ENCODE measurements around the gene TUT1. TPM values are rescaled to one million over a fixed set of nuclear protein-coding genes. Genes with fewer than 3 reads are reported as not detected.
"Not testable (repeated sequence)": the region's sequence is repeated elsewhere in the genome, so short reads cannot be mapped to it uniquely, and the experiment has no call there.

The TUT1 gene
- total RNA-seq, 2 donors from 2014 or later = 32.8 to 36.8 TPM

GRCh38 chr11:62585356-62585755 lies 6.0 kb downstream of the TUT1 start:
- not testable (repeated sequence) for H3K4me3 Mint-ChIP-seq; H3K27me3 Mint-ChIP-seq (ENCODE audit: low read depth); DNase-seq; H3K27ac Mint-ChIP-seq; H3K9me3 Mint-ChIP-seq; ATAC-seq (replicated peaks in 1 of 2)
- Mint-ChIP-seq H3K36me3 (ENCODE audit: insufficient read depth in 2 of 2) (peaks cover 2 to 14% of the 10 kb centered on the region in 2 donors), H3K4me1 (ENCODE audit: low read depth) (peaks cover 13% of the 10 kb centered on the region)

DNA sequence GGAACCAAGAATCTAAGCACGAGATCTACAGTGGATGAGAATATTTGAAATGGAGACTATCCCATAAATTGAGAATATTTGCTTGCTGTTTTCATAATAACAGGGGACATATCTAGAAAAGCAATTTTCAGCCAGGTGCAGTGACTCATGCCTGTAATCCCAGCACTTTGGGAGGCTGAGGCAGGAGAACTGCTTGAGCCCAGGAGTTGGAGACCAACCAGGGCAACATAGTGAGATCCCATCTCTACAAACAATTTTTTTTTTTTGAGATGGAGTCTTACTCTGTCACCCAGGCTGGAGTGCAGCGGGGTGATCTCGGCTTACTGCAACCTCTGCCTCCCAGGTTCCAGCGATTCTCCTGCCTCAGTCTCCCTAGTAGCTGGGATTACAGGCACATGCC lies 9.6 kb downstream of the TUT1 start:
- not testable (repeated sequence) for DNase-seq; H3K4me1 Mint-ChIP-seq (ENCODE audit: low read depth); H3K9me3 Mint-ChIP-seq; H3K27ac Mint-ChIP-seq; ATAC-seq (replicated peaks in 1 of 2); H3K4me3 Mint-ChIP-seq; H3K27me3 Mint-ChIP-seq (ENCODE audit: low read depth)
- peaks cover 2 to 12% of the 10 kb centered on the region in 2 donors for H3K36me3 Mint-ChIP-seq (ENCODE audit: insufficient read depth in 2 of 2)

DNA sequence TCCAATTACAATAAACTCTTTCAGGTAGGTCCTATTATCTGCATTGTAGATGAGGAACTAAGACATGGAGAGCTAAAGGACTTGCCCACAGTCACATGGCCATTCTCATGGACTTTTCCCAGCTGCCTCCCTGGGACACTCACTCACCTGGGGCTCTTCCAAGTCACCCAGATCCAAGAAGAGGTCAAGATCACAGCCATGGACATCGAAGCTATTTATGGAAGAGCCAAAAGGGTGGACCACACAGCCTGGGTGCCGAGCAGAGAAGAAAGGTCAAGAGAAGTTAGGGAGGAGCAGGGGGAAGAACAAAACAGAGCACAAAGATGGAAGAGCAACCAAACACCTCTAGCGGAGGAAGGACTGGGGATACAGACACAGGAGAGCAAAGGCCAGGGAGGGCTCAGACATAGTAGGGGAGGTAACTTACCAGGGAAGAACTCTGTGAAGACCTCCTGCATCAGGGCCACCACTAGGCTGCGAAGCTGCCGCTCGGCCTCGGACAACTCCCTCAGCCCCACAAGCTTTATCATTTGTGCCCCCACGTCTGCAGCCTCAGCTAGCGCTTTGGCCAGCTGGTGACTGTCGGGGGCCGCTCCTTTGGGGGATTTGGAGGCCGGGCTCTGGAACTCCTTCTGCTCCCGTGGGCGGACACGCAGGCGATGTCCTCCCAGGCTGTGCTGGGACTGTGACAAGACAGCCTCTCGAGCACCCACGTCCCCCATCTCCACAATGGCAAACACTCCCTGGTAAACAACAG lies 10.2 kb downstream of the TUT1 start:
- Mint-ChIP-seq H3K4me3 (no peak overlapping the region), H3K27me3 (ENCODE audit: low read depth) (no peaks in the 10 kb centered on the region), H3K4me1 (ENCODE audit: low read depth) (no peaks in the 10 kb centered on the region), H3K27ac (no peak overlapping the region), H3K9me3 (no peaks in the 10 kb centered on the region), H3K36me3 (ENCODE audit: insufficient read depth in 2 of 2) (peaks cover 0 to 11% of the 10 kb centered on the region in 2 donors)
- no peak for ATAC-seq (replicated peaks in 1 of 2)
- DNase-seq = no peak

GRCh38 chr11:62579252-62579651 lies 12.1 kb downstream of the TUT1 start:
- Mint-ChIP-seq H3K27me3 (ENCODE audit: low read depth) (no peaks in the 10 kb centered on the region), H3K36me3 (ENCODE audit: insufficient read depth in 2 of 2) (peaks cover 3 to 14% of the 10 kb centered on the region in 2 donors), H3K27ac (no peak overlapping the region), H3K9me3 (no peaks in the 10 kb centered on the region), H3K4me1 (ENCODE audit: low read depth) (peaks cover 15% of the 10 kb centered on the region), H3K4me3 (no peak overlapping the region)
- no peak for ATAC-seq (replicated peaks in 1 of 2)
- DNase-seq = no peak

DNA sequence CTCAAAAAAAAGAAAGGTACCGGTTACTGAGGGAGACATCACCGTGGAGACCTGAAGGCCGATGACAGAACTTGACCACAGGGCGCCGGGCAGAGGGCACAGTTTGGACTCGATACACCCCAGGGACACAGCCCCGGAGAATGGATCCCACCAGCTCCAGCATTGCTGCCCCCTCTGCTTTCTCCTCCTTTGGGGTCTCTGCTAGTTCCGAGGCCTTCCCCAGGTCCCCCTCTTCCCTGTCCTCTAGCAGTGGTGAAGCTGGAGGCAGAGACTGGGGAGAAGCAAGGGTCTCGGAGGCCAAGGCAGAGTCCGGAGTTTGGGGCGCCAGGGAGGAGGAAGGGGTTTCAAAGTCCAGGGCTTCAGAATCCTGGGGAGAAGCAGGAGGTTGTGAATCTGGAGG lies 12.8 kb downstream of the TUT1 start:
- Mint-ChIP-seq H3K36me3 (ENCODE audit: insufficient read depth in 2 of 2) (peaks cover 3 to 16% of the 10 kb centered on the region in 2 donors), H3K27ac (no peak overlapping the region), H3K4me1 (ENCODE audit: low read depth) (peaks cover 15% of the 10 kb centered on the region), H3K4me3 (no peak overlapping the region), H3K27me3 (ENCODE audit: low read depth) (no peaks in the 10 kb centered on the region), H3K9me3 (no peaks in the 10 kb centered on the region)
- DNase-seq (no peak), ATAC-seq (replicated peaks in 1 of 2) (no peak)

GRCh38 chr11:62577046-62577714 lies 14.1 kb downstream of the TUT1 start:
- peaks cover 24% of the 10 kb centered on the region for H3K4me1 Mint-ChIP-seq (ENCODE audit: low read depth)
- no peak overlapping the region for H3K27ac Mint-ChIP-seq
- no peaks in the 10 kb centered on the region for H3K27me3 Mint-ChIP-seq (ENCODE audit: low read depth)
- no peak for ATAC-seq (replicated peaks in 1 of 2)
- DNase-seq = no peak
- H3K9me3 Mint-ChIP-seq = no peaks in the 10 kb centered on the region
- no peak overlapping the region for H3K4me3 Mint-ChIP-seq
- H3K36me3 Mint-ChIP-seq (ENCODE audit: insufficient read depth in 2 of 2) = peaks cover 9 to 29% of the 10 kb centered on the region in 2 donors

DNA sequence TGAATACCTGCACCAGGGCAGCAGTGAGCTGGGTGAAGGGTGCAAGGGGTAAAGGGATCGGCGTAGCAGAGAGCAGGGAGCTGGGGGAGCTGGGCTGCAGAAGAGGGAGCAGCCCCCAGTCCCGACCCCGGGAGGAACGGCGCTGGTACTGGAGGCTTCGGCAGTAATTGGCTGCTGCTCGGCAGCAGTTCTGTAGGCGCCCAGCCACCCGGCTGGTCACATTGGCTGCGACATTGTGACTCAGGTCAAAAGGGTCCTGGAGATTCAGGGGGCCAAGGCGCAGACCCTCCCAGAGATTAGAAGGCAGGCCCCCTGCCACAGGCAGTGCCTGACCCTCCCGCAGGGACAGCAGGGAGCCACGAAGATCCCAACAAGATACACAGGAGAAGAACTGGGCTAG lies 15.5 kb downstream of the TUT1 start:
- H3K27ac Mint-ChIP-seq = no peak overlapping the region
- ATAC-seq (replicated peaks in 1 of 2) (no peak), DNase-seq (no peak)
- peaks cover 38% of the 10 kb centered on the region for H3K4me1 Mint-ChIP-seq (ENCODE audit: low read depth)
- peaks cover 20 to 40% of the 10 kb centered on the region in 2 donors for H3K36me3 Mint-ChIP-seq (ENCODE audit: insufficient read depth in 2 of 2)
- peak overlapping the region; percentile 92 to 100 for H3K4me3 Mint-ChIP-seq
- H3K27me3 Mint-ChIP-seq (ENCODE audit: low read depth) = no peaks in the 10 kb centered on the region
- H3K9me3 Mint-ChIP-seq = no peaks in the 10 kb centered on the region

GRCh38 chr11:62575156-62575555 lies 16.2 kb downstream of the TUT1 start:
- Mint-ChIP-seq H3K27ac (peak overlapping the region; percentile 77), H3K4me1 (ENCODE audit: low read depth) (peaks cover 44% of the 10 kb centered on the region), H3K36me3 (ENCODE audit: insufficient read depth in 2 of 2) (peaks cover 23 to 44% of the 10 kb centered on the region in 2 donors), H3K4me3 (peak overlapping the region; percentile 92 to 100), H3K9me3 (no peaks in the 10 kb centered on the region), H3K27me3 (ENCODE audit: low read depth) (no peaks in the 10 kb centered on the region)
- DNase-seq (no peak), ATAC-seq (replicated peaks in 1 of 2) (no peak)

DNA sequence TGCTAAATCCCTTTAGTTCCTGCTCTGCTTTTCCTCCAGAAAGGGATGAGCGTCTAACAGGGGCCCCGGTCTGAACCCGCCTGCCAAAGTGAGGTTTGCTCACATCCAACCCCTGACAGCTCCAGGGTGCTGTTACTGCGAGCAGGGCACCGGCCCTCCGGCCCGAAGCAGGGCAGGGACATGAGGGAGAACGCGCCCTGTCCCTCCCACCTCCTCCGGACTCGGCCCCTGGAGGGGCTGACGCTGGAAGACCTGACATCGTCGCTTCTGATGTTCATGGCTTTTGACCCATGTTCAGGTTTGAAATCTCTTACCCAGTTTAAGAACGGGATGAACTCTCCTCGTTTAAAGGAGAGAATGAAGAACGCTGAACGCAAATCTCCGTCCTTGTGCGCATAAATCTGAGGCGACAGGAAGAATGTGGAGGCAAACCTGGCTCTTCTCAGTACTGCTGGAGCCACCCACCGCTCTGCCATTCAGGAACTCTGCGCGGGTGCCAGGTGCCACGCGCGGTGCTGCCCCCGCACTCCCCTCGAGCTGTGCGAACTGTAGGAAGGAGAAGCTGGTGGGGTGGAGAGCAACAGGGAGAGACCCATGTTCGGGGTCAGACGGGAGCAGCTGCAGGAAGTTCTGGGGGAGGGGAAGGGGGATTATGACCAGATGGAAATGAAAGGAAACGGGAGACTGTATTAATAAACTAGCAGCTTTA lies 16.8 kb downstream of the TUT1 start:
- Mint-ChIP-seq H3K27me3 (ENCODE audit: low read depth) (no peaks in the 10 kb centered on the region), H3K4me1 (ENCODE audit: low read depth) (peaks cover 51% of the 10 kb centered on the region), H3K9me3 (no peaks in the 10 kb centered on the region), H3K36me3 (ENCODE audit: insufficient read depth in 2 of 2) (peaks cover 24 to 47% of the 10 kb centered on the region in 2 donors), H3K27ac (peak overlapping the region; percentile 99), H3K4me3 (peak overlapping the region; percentile 92 to 100)
- DNase-seq (peak; percentile 26 to 34), ATAC-seq (replicated peaks in 1 of 2) (peak; percentile 18 to 30)

- ATAC-seq (replicated peaks in 1 of 2) = peak; percentile 94 to 96
- peak within 1 kb of the TSS; percentile 92 to 100 for H3K4me3 Mint-ChIP-seq
- H3K27ac Mint-ChIP-seq = peak within 1 kb of the TSS; percentile 99
- peaks cover 24 to 52% of the 10 kb centered on the region in 2 donors for H3K36me3 Mint-ChIP-seq (ENCODE audit: insufficient read depth in 2 of 2)
- DNase-seq = peak; percentile 98 to 99
- H3K27me3 Mint-ChIP-seq (ENCODE audit: low read depth) = no peaks in the 10 kb centered on the region
- no peaks in the 10 kb centered on the region for H3K9me3 Mint-ChIP-seq
- peaks cover 57% of the 10 kb centered on the region for H3K4me1 Mint-ChIP-seq (ENCODE audit: low read depth)
Observed at GRCh38 chr11:62573592-62574362, 17.5 kb downstream of the TUT1 start, which contains the start of gene EEF1G. Gene EEF1G (minus strand): TSS chr11:62573891. CDS start chr11:62573842, 49 bp downstream.

- ATAC-seq (replicated peaks in 1 of 2) (no peak), DNase-seq (peak in 1 of 2 donors; percentile 28)
- no peaks in the 10 kb centered on the region for H3K9me3 Mint-ChIP-seq
- H3K27ac Mint-ChIP-seq = peak overlapping the region; percentile 99
- peak overlapping the region; percentile 92 to 100 for H3K4me3 Mint-ChIP-seq
- peaks cover 63% of the 10 kb centered on the region for H3K4me1 Mint-ChIP-seq (ENCODE audit: low read depth)
- H3K36me3 Mint-ChIP-seq (ENCODE audit: insufficient read depth in 2 of 2) = peaks cover 24 to 55% of the 10 kb centered on the region in 2 donors
- H3K27me3 Mint-ChIP-seq (ENCODE audit: low read depth) = no peaks in the 10 kb centered on the region
Observed at GRCh38 chr11:62573006-62573591, 18.2 kb downstream of the TUT1 start.

DNA sequence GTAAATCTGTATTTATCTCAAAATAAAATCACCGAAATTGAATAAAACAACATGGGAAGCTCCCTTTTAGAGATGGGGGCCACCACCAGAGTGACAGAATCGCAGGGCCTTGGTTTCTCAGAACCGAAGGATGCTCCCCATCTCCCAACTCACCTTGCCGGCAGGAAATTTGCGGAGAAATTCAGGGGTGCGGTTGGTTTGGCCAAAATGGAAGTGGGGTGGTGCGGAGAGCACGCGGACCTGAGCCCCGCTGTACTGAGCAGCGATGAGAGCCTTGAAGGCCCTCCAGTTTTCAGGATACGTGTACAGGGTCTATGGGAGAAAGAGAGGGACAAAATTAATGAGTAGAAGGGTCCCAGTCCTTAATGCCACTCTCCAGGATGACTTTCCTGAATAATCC lies 18.9 kb downstream of the TUT1 start:
- Mint-ChIP-seq H3K4me1 (ENCODE audit: low read depth) (peaks cover 67% of the 10 kb centered on the region), H3K4me3 (peak overlapping the region; percentile 92 to 100), H3K27me3 (ENCODE audit: low read depth) (no peaks in the 10 kb centered on the region), H3K27ac (peak overlapping the region; percentile 99), H3K9me3 (no peaks in the 10 kb centered on the region), H3K36me3 (ENCODE audit: insufficient read depth in 2 of 2) (peaks cover 25 to 52% of the 10 kb centered on the region in 2 donors)
- DNase-seq = no peak
- ATAC-seq (replicated peaks in 1 of 2) = no peak
